T-helper 2 cell treated with Interferon-gamma antibody and Interleukin-4, amounts not matched to agents 100 ng/mL and 5 ng/mL, for 36 hours (primary cell): ENCODE measurements around the gene MCM6. TPM values are rescaled to one million over a fixed set of nuclear protein-coding genes. Genes with fewer than 3 reads are reported as not detected.

Experiments
- intact Hi-C: fragments of 100-400 bp; cut with micrococcal nuclease; formaldehyde crosslinking; loops from one replicate; pipeline ENCODE4 v1.15.1; 2023
- total RNA-seq: library from RNA; stranded (reverse); gene quantifications from 2 replicates; pipeline ENCODE4 v1.2.3, GENCODE V29; 2022

Gene MCM6
- total RNA-seq, 1 donor from 2014 or later: 144 TPM

- intact Hi-C loops: no loop called here
Observed at GRCh38 chr2:135870571-135870970, 5.7 kb downstream of the MCM6 start.

- intact Hi-C loops: no loop called here
Observed at GRCh38 chr2:135863233-135863632, 13.0 kb downstream of the MCM6 start.

GRCh38 chr2:135862718-135863117 is 13.5 kb downstream of the MCM6 start:
- intact Hi-C loops: no loop called here

GRCh38 chr2:135853401-135853800 is 22.8 kb downstream of the MCM6 start:
- intact Hi-C loops: no loop called here

GRCh38 chr2:135851858-135852257 is 24.4 kb downstream of the MCM6 start:
- intact Hi-C loops: no loop called here

GRCh38 chr2:135850892-135851668 is 25.2 kb downstream of the MCM6 start:
- intact Hi-C loops: no loop called here

- intact Hi-C loops: no loop called here
Observed at GRCh38 chr2:135849087-135849486, 27.2 kb downstream of the MCM6 start.

GRCh38 chr2:135845997-135846396 is 30.2 kb downstream of the MCM6 start:
- intact Hi-C loops: no loop called here

- intact Hi-C loops: no loop called here
Observed at GRCh38 chr2:135845257-135845656, 31.0 kb downstream of the MCM6 start.

GRCh38 chr2:135844301-135844895 is 31.8 kb downstream of the MCM6 start:
- intact Hi-C loops: no loop called here

- intact Hi-C loops: no loop called here
Observed at GRCh38 chr2:135843671-135844070, 32.6 kb downstream of the MCM6 start.

- intact Hi-C loops: no loop called here
Observed at GRCh38 chr2:135840601-135841000, 35.6 kb downstream of the MCM6 start.

- intact Hi-C loops: no loop called here
Observed at GRCh38 chr2:135839713-135840112, 36.5 kb downstream of the MCM6 start.

- intact Hi-C loops: no loop called here
Observed at GRCh38 chr2:135838502-135838901, 37.7 kb downstream of the MCM6 start.

- intact Hi-C loops: no loop called here
Observed at GRCh38 chr2:135836596-135837270, 39.5 kb downstream of the MCM6 start, which contains the start of gene LCT. Gene LCT (minus strand): TSS chr2:135837184. CDS start chr2:135837169, 15 bp downstream.

GRCh38 chr2:135832891-135833290 is 43.4 kb downstream of the MCM6 start:
- intact Hi-C loops: no loop called here

- intact Hi-C loops: no loop called here
Observed at GRCh38 chr2:135831180-135831812, 44.9 kb downstream of the MCM6 start.

- intact Hi-C loops: no loop called here
Observed at GRCh38 chr2:135829378-135830135, 46.7 kb downstream of the MCM6 start.

- intact Hi-C loops: no loop called here
Observed at GRCh38 chr2:135826544-135826943, 49.7 kb downstream of the MCM6 start.

GRCh38 chr2:135825550-135826176 is 50.6 kb downstream of the MCM6 start:
- intact Hi-C loops: no loop called here

GRCh38 chr2:135825131-135825530 is 51.1 kb downstream of the MCM6 start:
- intact Hi-C loops: no loop called here
